HL-60 (cell line): ENCODE results near the gene FAM216B.

Experiments used
- GABPA ChIP-seq: IDR thresholded peaks from 2 replicates; pipeline ENCODE4 v1.6.1; 2012; ENCODE audit warnings: low read depth
- POLR2AphosphoS5 ChIP-seq: IDR thresholded peaks from 2 replicates; pipeline ENCODE4 v1.6.1; 2012; ENCODE audit warnings: low read depth
- REST ChIP-seq: IDR thresholded peaks from 2 replicates; pipeline ENCODE4 v1.6.1; 2012; ENCODE audit warnings: low read depth; ENCODE audit not compliant: insufficient replicate concordance
- TF ChIP-seq, protein P1 (sequence below): IDR thresholded peaks from one replicate; pipeline ENCODE4 v1.5.1; 2011; ENCODE audit warnings: low read length, control low read depth, inconsistent platforms; ENCODE audit not compliant: insufficient read depth

DNA sequence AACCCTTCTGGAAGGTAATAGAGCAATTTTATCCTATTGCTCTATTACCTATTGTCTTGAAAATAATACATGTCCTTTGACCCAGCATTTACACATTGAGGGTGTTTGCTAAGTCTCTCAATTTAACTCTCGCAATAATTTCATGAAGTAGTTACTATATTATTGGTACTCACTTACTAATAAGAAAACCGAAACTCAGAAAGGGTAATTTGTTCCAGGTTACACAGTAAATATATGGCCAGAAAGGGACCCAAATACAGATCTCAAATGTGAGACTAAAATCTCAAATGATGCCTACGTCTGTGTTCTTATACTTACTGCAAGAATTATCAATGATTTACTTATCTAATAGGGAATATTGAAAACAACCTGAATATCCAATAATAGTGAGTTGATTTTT, 29.7 kb upstream of the FAM216B start:
- TF ChIP-seq, protein P1, sequence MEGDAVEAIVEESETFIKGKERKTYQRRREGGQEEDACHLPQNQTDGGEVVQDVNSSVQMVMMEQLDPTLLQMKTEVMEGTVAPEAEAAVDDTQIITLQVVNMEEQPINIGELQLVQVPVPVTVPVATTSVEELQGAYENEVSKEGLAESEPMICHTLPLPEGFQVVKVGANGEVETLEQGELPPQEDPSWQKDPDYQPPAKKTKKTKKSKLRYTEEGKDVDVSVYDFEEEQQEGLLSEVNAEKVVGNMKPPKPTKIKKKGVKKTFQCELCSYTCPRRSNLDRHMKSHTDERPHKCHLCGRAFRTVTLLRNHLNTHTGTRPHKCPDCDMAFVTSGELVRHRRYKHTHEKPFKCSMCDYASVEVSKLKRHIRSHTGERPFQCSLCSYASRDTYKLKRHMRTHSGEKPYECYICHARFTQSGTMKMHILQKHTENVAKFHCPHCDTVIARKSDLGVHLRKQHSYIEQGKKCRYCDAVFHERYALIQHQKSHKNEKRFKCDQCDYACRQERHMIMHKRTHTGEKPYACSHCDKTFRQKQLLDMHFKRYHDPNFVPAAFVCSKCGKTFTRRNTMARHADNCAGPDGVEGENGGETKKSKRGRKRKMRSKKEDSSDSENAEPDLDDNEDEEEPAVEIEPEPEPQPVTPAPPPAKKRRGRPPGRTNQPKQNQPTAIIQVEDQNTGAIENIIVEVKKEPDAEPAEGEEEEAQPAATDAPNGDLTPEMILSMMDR = no peak
- TF ChIP-seq POLR2AphosphoS5 (no peak), REST (no peak), GABPA (no peak)
